K562 (cell line): ENCODE data around the gene DSCAM.

Experiments used
- NFRKB ChIP-seq: fragments of 450-650 bp; IDR thresholded peaks from 2 replicates; pipeline ENCODE4 v1.6.1; 2016; ENCODE audit warnings: low read depth
- XRCC3 ChIP-seq: fragments of 450-650 bp; IDR thresholded peaks from 2 replicates; pipeline ENCODE4 v1.6.1; 2017; ENCODE audit warnings: mild to moderate bottlenecking, moderate library complexity
- ZNF408 ChIP-seq: fragments of 250-450 bp; sonication (Bioruptor Pico); IDR thresholded peaks from 2 replicates; pipeline ENCODE4 v1.4.0; 2020; ENCODE audit warnings: low read depth, mild to moderate bottlenecking, moderate library complexity
- ZNF444 ChIP-seq: fragments of 250-450 bp; sonication (Bioruptor Pico); IDR thresholded peaks from 2 replicates; pipeline ENCODE4 v1.4.0; 2020; ENCODE audit warnings: mild to moderate bottlenecking, moderate library complexity

DNA sequence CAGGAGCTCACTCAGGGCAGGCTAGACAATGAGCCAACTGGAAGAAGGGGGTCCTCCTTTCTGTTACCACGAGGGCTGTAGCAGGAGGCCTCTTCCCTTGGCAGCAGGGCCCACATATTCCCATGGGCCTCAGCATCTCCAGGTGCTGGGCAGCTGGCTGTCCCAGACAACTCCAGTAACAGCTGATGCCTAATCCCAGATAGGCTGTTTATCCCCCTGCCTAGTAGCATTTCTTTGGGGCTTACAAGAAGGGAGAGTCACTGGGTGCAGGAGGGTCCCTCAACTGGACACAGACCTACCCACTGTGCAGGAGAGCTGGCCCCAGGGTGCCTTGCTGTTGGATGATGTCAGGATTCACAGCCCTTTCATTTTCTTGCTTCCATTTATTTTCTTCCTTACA, 278.2 kb downstream of the DSCAM start:
- TF ChIP-seq ZNF408 (no peak), ZNF444 (CRISPR knock-in tag) (no peak), NFRKB (no peak), XRCC3 (no peak)
